HepG2 (cell line): ENCODE results near the gene PADI2. TPM values are rescaled to one million over a fixed set of nuclear protein-coding genes. Genes with fewer than 3 reads are reported as not detected.

Source experiments
- ATAC-seq: fragments of 200-7000 bp; cut with Tn5 transposase; 3 replicates; pipeline ENCODE4 v1.9.1; 2020; ENCODE audit warnings: mild to moderate bottlenecking, moderate library complexity
- BruUV-seq: library from RNA; stranded (reverse); fragments of 400-500 nt; replicated peaks from 2 replicates; lab custom pipeline; 2021; lab: Mats Ljungman, UMichigan
- CTCF ChIA-PET: fragments of 300-600 bp; formaldehyde crosslinking; extraction: SDS; loops from one replicate; lab custom pipeline; 2021; ENCODE audit warnings: low total read pairs, inconsistent platforms, low intra/inter-chr PET ratio; lab: Yijun Ruan, JAX
- POLR2A ChIA-PET: fragments of 350-600 bp; sonication (Branson Sonifier 250); formaldehyde crosslinking; loops from one replicate; lab custom pipeline; 2020; ENCODE audit warnings: antibody characterized with exemption, inconsistent platforms; lab: Yijun Ruan, JAX
- DNase-seq: peaks from one replicate; pipeline ENCODE4 v3.0.0-alpha.2; 2015; ENCODE audit warnings: low spot score
- FAIRE-seq: peaks from 3 replicates; lab custom pipeline; 2011; peaks lifted over from hg19 to GRCh38; lab: Jason Lieb, UNC
- H2AFZ ChIP-seq: one replicate; pipeline ENCODE4 v1.6.1; 2011; ENCODE audit warnings: low read length, inconsistent platforms
- H3K27ac ChIP-seq: fragments of 300-600 bp; 3 replicates; pipeline ENCODE4 v1.8.0; 2011; ENCODE audit warnings: mixed run types, mild to moderate bottlenecking, mixed read lengths, low read length, inconsistent platforms; ENCODE audit not compliant: insufficient read depth; ENCODE audit errors: extremely low read length
- H3K27me3 ChIP-seq, 2 experiments: fragments of 200-600 bp in 1 of 2; 2 replicates in 1 of 2; 3 replicates in 1 of 2; pipeline versions ENCODE4 v1.6.0 to v1.8.0; 2011; ENCODE audit warnings: low read length in 2 of 2, mild to moderate bottlenecking in 2 of 2, moderate library complexity in 2 of 2, inconsistent platforms in 1 of 2; ENCODE audit not compliant: insufficient read depth in 2 of 2, control insufficient read depth in 1 of 2
- H3K36me3 ChIP-seq, 2 experiments: fragments of 200-600 bp in 1 of 2; replicated peaks in 1 of 2; 2 replicates in 1 of 2; 3 replicates in 1 of 2; pipeline versions ENCODE4 v1.5.1 to v1.8.0; 2011; ENCODE audit warnings: low read length in 2 of 2, inconsistent platforms in 1 of 2; ENCODE audit not compliant: insufficient read depth in 2 of 2, control insufficient read depth in 1 of 2
- H3K4me1 ChIP-seq: 2 replicates; pipeline ENCODE4 v1.5.1; 2012; ENCODE audit warnings: low read length, inconsistent platforms; ENCODE audit not compliant: insufficient read depth
- H3K4me2 ChIP-seq: 2 replicates; pipeline ENCODE4 v1.6.0; 2011; ENCODE audit warnings: low read depth, low read length, inconsistent platforms
- H3K4me3 ChIP-seq, 3 experiments: fragments of 200-600 bp in 1 of 3; sonication (generic), shearing (Covaris generic) in 1 of 3; replicated peaks in 1 of 3; 2 replicates each; pipeline ENCODE4 v1.5.1; 2011 to 2016; ENCODE audit warnings: low read length in 3 of 3, inconsistent platforms in 2 of 3, low read depth in 2 of 3, mild to moderate bottlenecking in 2 of 3, control low read depth in 1 of 3, mixed read lengths in 1 of 3; ENCODE audit not compliant: insufficient read depth in 1 of 3
- H3K79me2 ChIP-seq: one replicate; pipeline ENCODE4 v1.6.1; 2011; ENCODE audit warnings: low read length, inconsistent platforms; ENCODE audit not compliant: insufficient read depth
- H3K9ac ChIP-seq: 2 replicates; pipeline ENCODE4 v1.6.0; 2011; ENCODE audit warnings: mild to moderate bottlenecking, low read depth, low read length, inconsistent platforms; ENCODE audit not compliant: insufficient read depth
- H3K9me3 ChIP-seq: 2 replicates; pipeline ENCODE4 v1.5.1; 2012; ENCODE audit warnings: mild to moderate bottlenecking, low read length
- H4K20me1 ChIP-seq: 2 replicates; pipeline ENCODE4 v1.6.0; 2011; ENCODE audit warnings: inconsistent platforms, mild to moderate bottlenecking, low read length, moderate library complexity; ENCODE audit not compliant: insufficient read depth
- PLRG1 ChIP-seq: fragments of 450-650 bp; conservative IDR thresholded peaks from 2 replicates; pipeline ENCODE4 v1.6.1; 2016
- WIZ ChIP-seq: sonication (generic); formaldehyde crosslinking; IDR thresholded peaks from 2 replicates; pipeline ENCODE4 v1.5.1; 2020; ENCODE audit warnings: mild to moderate bottlenecking, missing genetic modification reagents
- ZNF780A ChIP-seq: sonication (generic); formaldehyde crosslinking; IDR thresholded peaks from 2 replicates; pipeline ENCODE4 v1.8.0; 2022; ENCODE audit warnings: mild to moderate bottlenecking, missing genetic modification reagents, moderate library complexity
- WGBS: methylation state at CpG from one replicate; pipeline ENCODE4 v1.1.6; 2017; ENCODE audit warnings: low lambda C conversion rate; 5-methylcytosine and 5-hydroxymethylcytosine counted together
- in situ Hi-C: cut with HindIII; loops from 2 replicates; pipeline ENCODE4 v1.10.0; 2017; ENCODE audit warnings: low pct_unique_long_range_greater_than_20kb; ENCODE audit not compliant: extremely low pct_ligation_motif_present
- intact Hi-C: fragments of 100-400 bp; cut with micrococcal nuclease; formaldehyde crosslinking; loops from one replicate; pipeline ENCODE4 v1.10.0; 2022; ENCODE audit not compliant: unreplicated experiment
- polyA plus RNA-seq, 8 experiments: library from polyadenylated mRNA; depleted of rRNA in 3 of 8; stranded (reverse) in 7 of 8; unstranded in 1 of 8; fragments of >200 nt; fragmentation: Illumina TruSeq in 4 of 8; extraction: Trizol in 4 of 8; gene quantifications; 2 replicates each; pipeline versions ENCODE4 v1.2.1 to v1.2.3, GENCODE V29; 2011 to 2016; ENCODE audit warnings: low read depth in 4 of 8, missing spikeins in 1 of 8, mixed read lengths in 1 of 8; ENCODE audit not compliant: insufficient read depth in 1 of 8
- total RNA-seq, 5 experiments: library from RNA; depleted of rRNA; stranded (reverse); fragments of >200 nt; fragmentation: Illumina TruSeq; extraction: Trizol; gene quantifications; 2 replicates each; pipeline ENCODE4 v1.2.3, GENCODE V29; 2016; ENCODE audit warnings: low read depth in 1 of 5
- TF ChIP-seq, protein P1 (sequence below): IDR thresholded peaks from 2 replicates; pipeline ENCODE4 v1.6.1; 2012; ENCODE audit warnings: low read length, improper control_type of control experiment
- TF ChIP-seq, protein P2 (sequence below): sonication (generic); formaldehyde crosslinking; IDR thresholded peaks from 2 replicates; pipeline ENCODE4 v1.4.0; 2020; ENCODE audit warnings: missing genetic modification reagents, borderline replicate concordance
- TF ChIP-seq, protein P3 (sequence below): sonication (generic); IDR thresholded peaks from 2 replicates; pipeline ENCODE4 v1.6.1; 2016; ENCODE audit warnings: low read depth, borderline replicate concordance

The PADI2 gene
- total and polyA plus RNA-seq, 2 of the 13 experiments (the other 11 are each of a cell fraction or from before 2014, with no cell fraction given): not detected

DNA sequence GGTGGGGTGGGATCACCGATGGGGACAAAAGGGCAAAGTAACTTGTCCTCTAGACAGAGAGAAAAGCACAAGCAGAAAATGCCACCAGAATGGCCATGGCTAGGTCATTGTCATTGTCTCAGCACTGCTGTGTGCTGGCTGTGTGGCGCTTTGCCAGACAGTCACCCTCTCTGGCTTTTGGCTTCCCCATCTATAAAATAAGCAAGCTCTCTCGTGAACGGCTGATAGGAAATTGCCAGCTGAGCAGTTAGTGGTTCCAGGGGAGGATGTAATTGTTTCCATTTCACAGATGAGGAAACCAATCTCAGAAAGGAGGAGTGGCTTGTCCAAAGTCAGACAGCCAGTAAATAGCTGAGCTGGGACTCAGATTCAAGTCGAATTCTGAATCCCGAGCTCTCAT is 32.5 kb downstream of the PADI2 start:
- H3K27me3 ChIP-seq: peaks cover 4 to 32% of the 10 kb centered on the region in 2 experiments
- TF ChIP-seq, protein P1, sequence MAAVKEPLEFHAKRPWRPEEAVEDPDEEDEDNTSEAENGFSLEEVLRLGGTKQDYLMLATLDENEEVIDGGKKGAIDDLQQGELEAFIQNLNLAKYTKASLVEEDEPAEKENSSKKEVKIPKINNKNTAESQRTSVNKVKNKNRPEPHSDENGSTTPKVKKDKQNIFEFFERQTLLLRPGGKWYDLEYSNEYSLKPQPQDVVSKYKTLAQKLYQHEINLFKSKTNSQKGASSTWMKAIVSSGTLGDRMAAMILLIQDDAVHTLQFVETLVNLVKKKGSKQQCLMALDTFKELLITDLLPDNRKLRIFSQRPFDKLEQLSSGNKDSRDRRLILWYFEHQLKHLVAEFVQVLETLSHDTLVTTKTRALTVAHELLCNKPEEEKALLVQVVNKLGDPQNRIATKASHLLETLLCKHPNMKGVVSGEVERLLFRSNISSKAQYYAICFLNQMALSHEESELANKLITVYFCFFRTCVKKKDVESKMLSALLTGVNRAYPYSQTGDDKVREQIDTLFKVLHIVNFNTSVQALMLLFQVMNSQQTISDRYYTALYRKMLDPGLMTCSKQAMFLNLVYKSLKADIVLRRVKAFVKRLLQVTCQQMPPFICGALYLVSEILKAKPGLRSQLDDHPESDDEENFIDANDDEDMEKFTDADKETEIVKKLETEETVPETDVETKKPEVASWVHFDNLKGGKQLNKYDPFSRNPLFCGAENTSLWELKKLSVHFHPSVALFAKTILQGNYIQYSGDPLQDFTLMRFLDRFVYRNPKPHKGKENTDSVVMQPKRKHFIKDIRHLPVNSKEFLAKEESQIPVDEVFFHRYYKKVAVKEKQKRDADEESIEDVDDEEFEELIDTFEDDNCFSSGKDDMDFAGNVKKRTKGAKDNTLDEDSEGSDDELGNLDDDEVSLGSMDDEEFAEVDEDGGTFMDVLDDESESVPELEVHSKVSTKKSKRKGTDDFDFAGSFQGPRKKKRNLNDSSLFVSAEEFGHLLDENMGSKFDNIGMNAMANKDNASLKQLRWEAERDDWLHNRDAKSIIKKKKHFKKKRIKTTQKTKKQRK: no peak
- TF ChIP-seq ZNF780A (no peak), PLRG1 (no peak), WIZ (CRISPR knock-in tag) (no peak)
- TF ChIP-seq, protein P2, sequence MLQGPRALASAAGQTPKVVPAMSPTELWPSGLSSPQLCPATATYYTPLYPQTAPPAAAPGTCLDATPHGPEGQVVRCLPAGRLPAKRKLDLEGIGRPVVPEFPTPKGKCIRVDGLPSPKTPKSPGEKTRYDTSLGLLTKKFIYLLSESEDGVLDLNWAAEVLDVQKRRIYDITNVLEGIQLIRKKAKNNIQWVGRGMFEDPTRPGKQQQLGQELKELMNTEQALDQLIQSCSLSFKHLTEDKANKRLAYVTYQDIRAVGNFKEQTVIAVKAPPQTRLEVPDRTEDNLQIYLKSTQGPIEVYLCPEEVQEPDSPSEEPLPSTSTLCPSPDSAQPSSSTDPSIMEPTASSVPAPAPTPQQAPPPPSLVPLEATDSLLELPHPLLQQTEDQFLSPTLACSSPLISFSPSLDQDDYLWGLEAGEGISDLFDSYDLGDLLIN (CRISPR knock-in tag): no peak
- TF ChIP-seq, protein P3, sequence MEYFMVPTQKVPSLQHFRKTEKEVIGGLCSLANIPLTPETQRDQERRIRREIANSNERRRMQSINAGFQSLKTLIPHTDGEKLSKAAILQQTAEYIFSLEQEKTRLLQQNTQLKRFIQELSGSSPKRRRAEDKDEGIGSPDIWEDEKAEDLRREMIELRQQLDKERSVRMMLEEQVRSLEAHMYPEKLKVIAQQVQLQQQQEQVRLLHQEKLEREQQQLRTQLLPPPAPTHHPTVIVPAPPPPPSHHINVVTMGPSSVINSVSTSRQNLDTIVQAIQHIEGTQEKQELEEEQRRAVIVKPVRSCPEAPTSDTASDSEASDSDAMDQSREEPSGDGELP: no peak
- DNase-seq: no peak
- no peak for ATAC-seq
- in situ Hi-C loops (no loop called here), intact Hi-C loops (loop anchor here (10.0 kb wide), 1 partner anchor 662 kb away; no protein-coding TSS in a partner anchor)
- POLR2A ChIA-PET: no interaction called here
- no peak overlapping the region for H3K9ac ChIP-seq
- H3K36me3 ChIP-seq: no peaks in the 10 kb centered on the region
- no TSS peak for BruUV-seq
- no peaks in the 10 kb centered on the region for H3K9me3 ChIP-seq
- H2AFZ ChIP-seq: no peak overlapping the region
- no peak for FAIRE-seq
- H4K20me1 ChIP-seq: no peaks in the 10 kb centered on the region
- CTCF ChIA-PET: no interaction called here
- H3K4me2 ChIP-seq: no peak overlapping the region
- H3K4me3 ChIP-seq: no peak overlapping the region
- H3K4me1 ChIP-seq: no peaks in the 10 kb centered on the region
- H3K79me2 ChIP-seq: no peaks in the 10 kb centered on the region
- WGBS: 34% methylated on average over 6 of the region's 6 CpGs
- H3K27ac ChIP-seq: no peak overlapping the region
